HepG2 (cell line): ENCODE results near the gene CREG1. TPM values are rescaled to one million over a fixed set of nuclear protein-coding genes. Genes with fewer than 3 reads are reported as not detected.

Source experiments
- ATAC-seq: fragments of 200-7000 bp; cut with Tn5 transposase; 3 replicates; pipeline ENCODE4 v1.9.1; 2020; ENCODE audit warnings: mild to moderate bottlenecking, moderate library complexity
- BruUV-seq: library from RNA; stranded (reverse); fragments of 400-500 nt; replicated peaks from 2 replicates; lab custom pipeline; 2021; lab: Mats Ljungman, UMichigan
- CTCF ChIA-PET: fragments of 300-600 bp; formaldehyde crosslinking; extraction: SDS; loops from one replicate; lab custom pipeline; 2021; ENCODE audit warnings: low total read pairs, inconsistent platforms, low intra/inter-chr PET ratio; lab: Yijun Ruan, JAX
- POLR2A ChIA-PET: fragments of 350-600 bp; sonication (Branson Sonifier 250); formaldehyde crosslinking; loops from one replicate; lab custom pipeline; 2020; ENCODE audit warnings: antibody characterized with exemption, inconsistent platforms; lab: Yijun Ruan, JAX
- DNase-seq: peaks from one replicate; pipeline ENCODE4 v3.0.0-alpha.2; 2015; ENCODE audit warnings: low spot score
- FAIRE-seq: peaks from 3 replicates; lab custom pipeline; 2011; peaks lifted over from hg19 to GRCh38; lab: Jason Lieb, UNC
- H2AFZ ChIP-seq: one replicate; pipeline ENCODE4 v1.6.1; 2011; ENCODE audit warnings: low read length, inconsistent platforms
- H3K27ac ChIP-seq: fragments of 300-600 bp; 3 replicates; pipeline ENCODE4 v1.8.0; 2011; ENCODE audit warnings: mixed run types, mild to moderate bottlenecking, mixed read lengths, low read length, inconsistent platforms; ENCODE audit not compliant: insufficient read depth; ENCODE audit errors: extremely low read length
- H3K27me3 ChIP-seq, 2 experiments: fragments of 200-600 bp in 1 of 2; 2 replicates in 1 of 2; 3 replicates in 1 of 2; pipeline versions ENCODE4 v1.6.0 to v1.8.0; 2011; ENCODE audit warnings: low read length in 2 of 2, mild to moderate bottlenecking in 2 of 2, moderate library complexity in 2 of 2, inconsistent platforms in 1 of 2; ENCODE audit not compliant: insufficient read depth in 2 of 2, control insufficient read depth in 1 of 2
- H3K36me3 ChIP-seq, 2 experiments: fragments of 200-600 bp in 1 of 2; replicated peaks in 1 of 2; 2 replicates in 1 of 2; 3 replicates in 1 of 2; pipeline versions ENCODE4 v1.5.1 to v1.8.0; 2011; ENCODE audit warnings: low read length in 2 of 2, inconsistent platforms in 1 of 2; ENCODE audit not compliant: insufficient read depth in 2 of 2, control insufficient read depth in 1 of 2
- H3K4me1 ChIP-seq: 2 replicates; pipeline ENCODE4 v1.5.1; 2012; ENCODE audit warnings: low read length, inconsistent platforms; ENCODE audit not compliant: insufficient read depth
- H3K4me2 ChIP-seq: 2 replicates; pipeline ENCODE4 v1.6.0; 2011; ENCODE audit warnings: low read depth, low read length, inconsistent platforms
- H3K4me3 ChIP-seq, 3 experiments: fragments of 200-600 bp in 1 of 3; sonication (generic), shearing (Covaris generic) in 1 of 3; replicated peaks in 1 of 3; 2 replicates each; pipeline ENCODE4 v1.5.1; 2011 to 2016; ENCODE audit warnings: low read length in 3 of 3, inconsistent platforms in 2 of 3, low read depth in 2 of 3, mild to moderate bottlenecking in 2 of 3, control low read depth in 1 of 3, mixed read lengths in 1 of 3; ENCODE audit not compliant: insufficient read depth in 1 of 3
- H3K79me2 ChIP-seq: one replicate; pipeline ENCODE4 v1.6.1; 2011; ENCODE audit warnings: low read length, inconsistent platforms; ENCODE audit not compliant: insufficient read depth
- H3K9ac ChIP-seq: 2 replicates; pipeline ENCODE4 v1.6.0; 2011; ENCODE audit warnings: mild to moderate bottlenecking, low read depth, low read length, inconsistent platforms; ENCODE audit not compliant: insufficient read depth
- H3K9me3 ChIP-seq: 2 replicates; pipeline ENCODE4 v1.5.1; 2012; ENCODE audit warnings: mild to moderate bottlenecking, low read length
- H4K20me1 ChIP-seq: 2 replicates; pipeline ENCODE4 v1.6.0; 2011; ENCODE audit warnings: inconsistent platforms, mild to moderate bottlenecking, low read length, moderate library complexity; ENCODE audit not compliant: insufficient read depth
- BCLAF1 ChIP-seq: fragments of 450-650 bp; IDR thresholded peaks from 2 replicates; pipeline ENCODE4 v1.6.1; 2017; ENCODE audit warnings: mild to moderate bottlenecking
- CREM ChIP-seq, 2 experiments: sonication (generic) in 1 of 2; formaldehyde crosslinking in 1 of 2; IDR thresholded peaks; 2 replicates each; pipeline versions ENCODE4 v1.4.0 to v1.6.1; 2016 to 2020; ENCODE audit warnings: antibody characterized with exemption in 1 of 2, mild to moderate bottlenecking in 1 of 2, missing genetic modification reagents in 1 of 2
- KDM3A ChIP-seq: IDR thresholded peaks from 2 replicates; pipeline ENCODE4 v1.6.1; 2018; ENCODE audit warnings: low read depth, missing compliant biosample characterization
- KIAA2018 ChIP-seq: sonication (generic); formaldehyde crosslinking; IDR thresholded peaks from 2 replicates; pipeline ENCODE4 v1.5.0; 2020; ENCODE audit warnings: mild to moderate bottlenecking, missing genetic modification reagents, borderline replicate concordance
- NCOR1 ChIP-seq: fragments of 200-600 bp; sonication (generic); IDR thresholded peaks from 2 replicates; pipeline ENCODE4 v1.7.0; 2017; ENCODE audit warnings: antibody characterized with exemption, low read length, borderline replicate concordance
- RBAK ChIP-seq: sonication (generic); formaldehyde crosslinking; IDR thresholded peaks from 2 replicates; pipeline ENCODE4 v1.5.1; 2020; ENCODE audit warnings: mild to moderate bottlenecking, missing genetic modification reagents
- RELA ChIP-seq: sonication (generic); formaldehyde crosslinking; IDR thresholded peaks from 2 replicates; pipeline ENCODE4 v1.4.0; 2020; ENCODE audit warnings: missing genetic modification reagents
- SP140L ChIP-seq: sonication (generic); formaldehyde crosslinking; IDR thresholded peaks from 2 replicates; pipeline ENCODE4 v1.4.0; 2020; ENCODE audit warnings: missing genetic modification reagents, borderline replicate concordance
- TBX3 ChIP-seq: fragments of 450-650 bp; IDR thresholded peaks from 2 replicates; pipeline ENCODE4 v1.6.1; 2017; ENCODE audit warnings: antibody characterized with exemption, mild to moderate bottlenecking, inconsistent platforms, borderline replicate concordance
- ZNF883 ChIP-seq: sonication (generic); formaldehyde crosslinking; IDR thresholded peaks from 2 replicates; pipeline ENCODE4 v1.5.1; 2020; ENCODE audit warnings: mild to moderate bottlenecking, missing genetic modification reagents; ENCODE audit errors: not compliant biosample characterization
- WGBS: methylation state at CpG from one replicate; pipeline ENCODE4 v1.1.6; 2017; ENCODE audit warnings: low lambda C conversion rate; 5-methylcytosine and 5-hydroxymethylcytosine counted together
- in situ Hi-C: cut with HindIII; loops from 2 replicates; pipeline ENCODE4 v1.10.0; 2017; ENCODE audit warnings: low pct_unique_long_range_greater_than_20kb; ENCODE audit not compliant: extremely low pct_ligation_motif_present
- intact Hi-C: fragments of 100-400 bp; cut with micrococcal nuclease; formaldehyde crosslinking; loops from one replicate; pipeline ENCODE4 v1.10.0; 2022; ENCODE audit not compliant: unreplicated experiment
- polyA plus RNA-seq, 8 experiments: library from polyadenylated mRNA; depleted of rRNA in 3 of 8; stranded (reverse) in 7 of 8; unstranded in 1 of 8; fragments of >200 nt; fragmentation: Illumina TruSeq in 4 of 8; extraction: Trizol in 4 of 8; gene quantifications; 2 replicates each; pipeline versions ENCODE4 v1.2.1 to v1.2.3, GENCODE V29; 2011 to 2016; ENCODE audit warnings: low read depth in 4 of 8, missing spikeins in 1 of 8, mixed read lengths in 1 of 8; ENCODE audit not compliant: insufficient read depth in 1 of 8
- total RNA-seq, 5 experiments: library from RNA; depleted of rRNA; stranded (reverse); fragments of >200 nt; fragmentation: Illumina TruSeq; extraction: Trizol; gene quantifications; 2 replicates each; pipeline ENCODE4 v1.2.3, GENCODE V29; 2016; ENCODE audit warnings: low read depth in 1 of 5

CREG1 gene
- total and polyA plus RNA-seq, 2 of the 13 experiments (the other 11 are each of a cell fraction or from before 2014, with no cell fraction given), result 31.3 to 33.5 TPM

DNA sequence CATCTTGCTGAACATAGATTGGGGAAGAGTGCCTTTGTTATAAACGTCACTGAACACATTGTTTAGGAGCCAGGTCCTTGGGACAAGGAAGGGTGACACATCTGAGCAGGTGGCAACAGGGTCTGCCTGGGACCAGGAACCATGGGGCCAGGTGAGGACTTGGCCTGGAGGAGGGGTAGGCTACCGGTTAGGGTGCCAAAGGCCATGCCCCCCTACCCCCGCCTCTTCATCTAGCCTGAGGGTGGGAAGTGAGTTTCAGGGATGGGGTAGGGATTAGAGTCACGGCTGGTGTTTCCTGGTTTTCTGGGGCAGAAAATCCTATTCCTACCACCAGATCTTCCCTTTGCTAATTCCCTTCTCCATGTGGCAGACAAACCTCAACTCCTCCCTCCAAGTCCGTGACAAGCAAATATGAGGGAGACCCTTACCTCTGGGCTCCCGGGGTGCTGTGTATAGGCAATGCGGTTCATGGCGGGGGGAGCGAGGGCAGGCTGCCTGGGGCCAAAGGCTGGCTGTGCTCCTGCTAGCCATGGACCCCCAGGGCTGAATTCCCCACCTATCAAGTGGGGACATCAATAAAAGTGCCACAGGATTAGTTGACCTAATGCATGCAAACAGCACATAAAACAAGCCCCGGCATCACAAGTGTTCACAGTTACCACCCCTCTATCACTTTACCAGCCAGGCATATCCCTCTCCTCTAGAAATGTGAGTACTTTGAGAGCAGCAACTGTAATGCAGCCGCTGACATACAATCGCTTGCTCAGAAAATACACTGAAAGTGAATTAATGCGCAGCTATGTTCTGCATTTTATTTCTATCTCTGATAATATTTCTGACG, 49.7 kb downstream of the CREG1 start:
- no TSS peak for BruUV-seq
- TF ChIP-seq KDM3A (no peak), RELA (no peak), TBX3 (no peak), NCOR1 (no peak), KIAA2018 (no peak), CREM (IDR thresholded peaks at IDR 0.05) (no peak), CREM (CRISPR knock-in tag; IDR thresholded peaks at IDR 0.05) (no peak), ZNF883 (CRISPR knock-in tag) (no peak), SP140L (CRISPR knock-in tag) (no peak), BCLAF1 (no peak), RBAK (CRISPR knock-in tag) (no peak)

More for the DNA sequence above, 49.7 kb downstream of the CREG1 start:
- Histone ChIP-seq H2AFZ (no peak overlapping the region), H3K27ac (no peak overlapping the region), H3K27me3 (peaks cover 3 to 34% of the 10 kb centered on the region in 2 experiments; a peak in 4 of 5 replicates), H3K79me2 (no peaks in the 10 kb centered on the region), H3K9me3 (no peaks in the 10 kb centered on the region), H3K4me3 (no peak overlapping the region), H3K36me3 (no peaks in the 10 kb centered on the region), H3K4me2 (no peak overlapping the region), H3K4me1 (no peaks in the 10 kb centered on the region), H3K9ac (no peak overlapping the region), H4K20me1 (no peaks in the 10 kb centered on the region)
- in situ Hi-C loops, result no loop called here
- no peak for FAIRE-seq
- ChIA-PET POLR2A (no interaction called here), CTCF (no interaction called here)
- no peak for ATAC-seq
- WGBS, result 39% methylated on average over 8 of the region's 14 CpGs
- DNase-seq, result no peak
- intact Hi-C loops, result no loop called here
